Panc1 (cell line): ENCODE results near the gene MARCHF7.

Source experiments
- POLR2AphosphoS5 ChIP-seq: IDR thresholded peaks from 2 replicates; pipeline ENCODE4 v1.6.1; 2012; ENCODE audit warnings: mild to moderate bottlenecking, low read depth, low read length, moderate library complexity
- SIN3A ChIP-seq: IDR thresholded peaks from 2 replicates; pipeline ENCODE4 v1.6.1; 2012; ENCODE audit warnings: low read depth, mild to moderate bottlenecking, low read length, moderate library complexity, borderline replicate concordance; ENCODE audit not compliant: insufficient read depth
- TF ChIP-seq, protein P1 (sequence below): fragments of 450-650 bp; IDR thresholded peaks from 2 replicates; pipeline ENCODE4 v1.5.1; 2017; ENCODE audit warnings: mild to moderate bottlenecking
- TF ChIP-seq, protein P2 (sequence below), 2 experiments: IDR thresholded peaks; 2 replicates each; pipeline ENCODE4 v1.6.1; 2011 to 2012; ENCODE audit warnings: low read depth in 2 of 2, control low read depth in 1 of 2, low read length in 1 of 2, mild to moderate bottlenecking in 1 of 2, moderate library complexity in 1 of 2; ENCODE audit not compliant: insufficient read depth in 1 of 2

DNA sequence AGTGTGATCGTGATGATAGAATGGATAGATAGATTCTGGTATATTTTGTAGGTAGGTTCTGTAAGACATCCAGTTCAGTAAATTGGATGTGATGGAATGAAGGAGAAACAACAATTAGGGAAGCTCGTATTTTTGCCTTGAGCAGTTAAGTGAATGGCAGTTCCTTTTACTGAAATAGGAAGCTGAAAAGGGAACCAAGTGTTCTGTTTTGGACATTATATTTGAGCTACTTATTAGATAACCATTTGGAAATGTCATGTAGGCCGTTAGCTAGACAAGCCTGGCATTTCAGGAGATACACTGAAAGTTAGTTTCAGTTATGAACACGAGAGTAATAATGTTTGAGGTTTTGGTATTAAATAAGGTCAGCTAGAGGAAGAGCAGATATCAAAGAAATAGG is 41.5 kb downstream of the MARCHF7 start:
- TF ChIP-seq SIN3A, result no peak
- TF ChIP-seq, protein P1, sequence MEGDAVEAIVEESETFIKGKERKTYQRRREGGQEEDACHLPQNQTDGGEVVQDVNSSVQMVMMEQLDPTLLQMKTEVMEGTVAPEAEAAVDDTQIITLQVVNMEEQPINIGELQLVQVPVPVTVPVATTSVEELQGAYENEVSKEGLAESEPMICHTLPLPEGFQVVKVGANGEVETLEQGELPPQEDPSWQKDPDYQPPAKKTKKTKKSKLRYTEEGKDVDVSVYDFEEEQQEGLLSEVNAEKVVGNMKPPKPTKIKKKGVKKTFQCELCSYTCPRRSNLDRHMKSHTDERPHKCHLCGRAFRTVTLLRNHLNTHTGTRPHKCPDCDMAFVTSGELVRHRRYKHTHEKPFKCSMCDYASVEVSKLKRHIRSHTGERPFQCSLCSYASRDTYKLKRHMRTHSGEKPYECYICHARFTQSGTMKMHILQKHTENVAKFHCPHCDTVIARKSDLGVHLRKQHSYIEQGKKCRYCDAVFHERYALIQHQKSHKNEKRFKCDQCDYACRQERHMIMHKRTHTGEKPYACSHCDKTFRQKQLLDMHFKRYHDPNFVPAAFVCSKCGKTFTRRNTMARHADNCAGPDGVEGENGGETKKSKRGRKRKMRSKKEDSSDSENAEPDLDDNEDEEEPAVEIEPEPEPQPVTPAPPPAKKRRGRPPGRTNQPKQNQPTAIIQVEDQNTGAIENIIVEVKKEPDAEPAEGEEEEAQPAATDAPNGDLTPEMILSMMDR, result no peak
- no peak for TF ChIP-seq POLR2AphosphoS5
- TF ChIP-seq, protein P2, sequence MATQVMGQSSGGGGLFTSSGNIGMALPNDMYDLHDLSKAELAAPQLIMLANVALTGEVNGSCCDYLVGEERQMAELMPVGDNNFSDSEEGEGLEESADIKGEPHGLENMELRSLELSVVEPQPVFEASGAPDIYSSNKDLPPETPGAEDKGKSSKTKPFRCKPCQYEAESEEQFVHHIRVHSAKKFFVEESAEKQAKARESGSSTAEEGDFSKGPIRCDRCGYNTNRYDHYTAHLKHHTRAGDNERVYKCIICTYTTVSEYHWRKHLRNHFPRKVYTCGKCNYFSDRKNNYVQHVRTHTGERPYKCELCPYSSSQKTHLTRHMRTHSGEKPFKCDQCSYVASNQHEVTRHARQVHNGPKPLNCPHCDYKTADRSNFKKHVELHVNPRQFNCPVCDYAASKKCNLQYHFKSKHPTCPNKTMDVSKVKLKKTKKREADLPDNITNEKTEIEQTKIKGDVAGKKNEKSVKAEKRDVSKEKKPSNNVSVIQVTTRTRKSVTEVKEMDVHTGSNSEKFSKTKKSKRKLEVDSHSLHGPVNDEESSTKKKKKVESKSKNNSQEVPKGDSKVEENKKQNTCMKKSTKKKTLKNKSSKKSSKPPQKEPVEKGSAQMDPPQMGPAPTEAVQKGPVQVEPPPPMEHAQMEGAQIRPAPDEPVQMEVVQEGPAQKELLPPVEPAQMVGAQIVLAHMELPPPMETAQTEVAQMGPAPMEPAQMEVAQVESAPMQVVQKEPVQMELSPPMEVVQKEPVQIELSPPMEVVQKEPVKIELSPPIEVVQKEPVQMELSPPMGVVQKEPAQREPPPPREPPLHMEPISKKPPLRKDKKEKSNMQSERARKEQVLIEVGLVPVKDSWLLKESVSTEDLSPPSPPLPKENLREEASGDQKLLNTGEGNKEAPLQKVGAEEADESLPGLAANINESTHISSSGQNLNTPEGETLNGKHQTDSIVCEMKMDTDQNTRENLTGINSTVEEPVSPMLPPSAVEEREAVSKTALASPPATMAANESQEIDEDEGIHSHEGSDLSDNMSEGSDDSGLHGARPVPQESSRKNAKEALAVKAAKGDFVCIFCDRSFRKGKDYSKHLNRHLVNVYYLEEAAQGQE (IDR thresholded peaks at IDR 0.05; ENCODE audit: insufficient read depth in 1 of 2, low read depth in 2 of 2, low read length in 1 of 2), result no peak
